ENCODE data around the gene HYAL2.
A peak's percentile ranks its signal among the peaks of the same experiment; 100 is the strongest.

The HYAL2 gene

GRCh38 chr3:50302095-50303012, 20.2 kb downstream of the HYAL2 start:
- no peak for DNase-seq

DNA sequence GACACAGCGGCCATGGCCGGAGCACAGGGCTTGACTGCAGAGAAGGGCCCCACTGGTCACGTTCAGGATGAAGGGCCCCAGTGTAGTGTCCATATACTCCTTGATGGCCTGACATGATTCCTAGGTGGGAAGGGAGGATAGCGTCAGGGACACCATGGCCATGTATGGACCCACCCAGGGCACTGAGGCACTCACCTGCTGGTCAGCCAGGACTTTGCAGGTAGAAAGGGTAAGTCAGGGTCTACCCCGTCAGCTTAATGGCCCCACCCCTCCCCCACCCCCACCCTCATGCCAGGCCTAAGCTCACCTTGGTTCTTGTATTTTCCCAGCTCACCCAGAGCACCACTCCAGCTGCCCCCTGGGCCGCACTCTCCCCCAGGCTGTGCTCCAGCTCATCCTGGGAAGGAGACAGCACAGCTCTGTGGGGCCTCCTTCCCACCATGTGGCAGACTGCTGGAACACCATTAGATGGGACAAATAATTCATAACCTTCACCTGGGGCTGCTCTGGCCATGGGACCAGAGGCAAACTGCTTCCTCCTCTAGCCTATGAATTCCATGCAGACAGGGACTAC, 21.8 kb downstream of the HYAL2 start:
- no peak for DNase-seq

- peak in 1 of 2 experiments; percentile 7 for DNase-seq
Measured at GRCh38 chr3:50299929-50300680, 22.4 kb downstream of the HYAL2 start.

GRCh38 chr3:50299638-50299928, 23.0 kb downstream of the HYAL2 start:
- DNase-seq: no peak

DNA sequence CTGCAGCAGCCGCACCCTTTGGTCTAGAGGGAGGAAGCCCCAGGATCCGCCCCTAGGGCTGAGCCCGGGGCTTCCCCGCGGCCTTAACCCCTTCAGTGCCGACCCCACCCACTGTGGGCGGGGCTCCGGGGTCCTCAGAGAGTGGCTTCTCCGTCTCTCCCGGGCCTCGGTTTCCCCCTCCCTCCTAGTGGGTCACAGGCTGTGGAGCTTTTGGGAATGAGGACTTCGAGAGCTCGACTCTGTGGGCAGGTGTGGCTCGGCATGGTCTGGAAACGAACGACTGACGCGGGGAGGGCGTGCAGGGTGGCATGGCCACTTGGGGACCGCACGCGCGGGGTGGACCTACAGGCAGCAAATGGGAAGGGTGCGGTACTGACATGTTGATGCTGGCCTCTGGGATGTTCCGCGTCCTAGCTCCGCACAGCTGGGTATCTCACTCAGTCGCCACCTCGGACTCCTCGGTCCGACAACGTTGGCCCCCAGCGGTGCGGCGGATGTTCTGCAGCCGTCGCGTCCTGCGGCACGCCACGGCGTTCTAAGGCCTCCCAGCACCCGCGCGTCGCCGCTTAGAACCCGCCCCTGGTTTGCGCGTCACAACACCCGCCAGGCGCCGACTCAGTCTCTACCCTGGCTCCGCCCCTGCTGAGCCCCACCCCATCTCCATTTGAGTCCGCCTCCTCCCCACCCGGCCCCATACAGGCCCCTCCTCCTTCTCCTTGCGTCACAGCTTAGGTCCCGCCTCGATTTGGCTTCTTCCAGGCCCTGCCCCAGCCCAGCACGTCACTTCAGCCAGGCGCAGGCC, 23.5 kb downstream of the HYAL2 start, which contains the start of the genes HYAL3 and NAA80:
HYAL3 (minus strand) TSS at position 570 of the 802 bp plus-strand sequence. CDS start 3,803 bp downstream, outside the sequence.
NAA80 (minus strand) TSS at position 570 of the 802 bp plus-strand sequence. CDS start 1,942 bp downstream, outside the sequence.
- peak; percentile 95 to 96 for DNase-seq

DNA sequence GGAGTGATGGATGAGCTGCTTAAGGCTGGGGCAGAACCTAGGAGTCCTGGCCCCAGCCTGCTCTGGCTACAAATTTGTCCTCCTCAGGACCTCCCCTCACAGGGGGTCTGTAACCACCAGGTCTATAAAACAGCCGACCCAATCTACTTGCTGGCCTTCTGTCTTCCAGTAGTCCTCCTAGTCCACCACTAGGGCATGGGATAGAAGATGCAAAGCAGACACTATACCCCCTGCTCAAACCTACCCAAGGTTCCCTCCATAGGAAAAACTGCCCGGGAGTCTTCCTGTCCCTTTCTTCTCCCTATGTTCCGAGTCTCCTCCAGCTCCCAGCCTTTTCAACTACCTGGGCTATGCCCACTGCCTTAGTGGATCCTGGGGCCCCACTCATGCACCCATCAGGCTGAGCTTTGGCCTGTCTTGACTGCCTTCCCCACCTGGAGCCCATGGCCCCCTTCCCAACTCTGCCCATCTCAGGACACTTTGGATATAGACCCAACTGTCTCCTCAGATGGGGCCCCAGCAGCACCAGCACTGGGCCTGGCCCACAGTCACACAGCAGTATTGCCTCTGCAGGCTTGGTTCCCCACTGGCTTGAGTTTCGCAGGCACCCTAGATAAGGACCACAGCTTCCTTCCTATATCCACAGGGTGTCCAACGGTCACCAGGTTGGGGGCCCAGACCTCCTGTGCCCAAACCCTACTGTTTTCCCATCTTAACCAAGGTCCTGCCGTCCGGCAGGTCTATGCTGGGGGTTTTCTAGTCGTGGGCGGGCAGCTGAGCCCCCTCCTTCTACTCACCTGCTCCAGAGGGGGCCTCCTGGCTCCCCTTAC, 24.4 kb downstream of the HYAL2 start:
- no peak for DNase-seq

DNA sequence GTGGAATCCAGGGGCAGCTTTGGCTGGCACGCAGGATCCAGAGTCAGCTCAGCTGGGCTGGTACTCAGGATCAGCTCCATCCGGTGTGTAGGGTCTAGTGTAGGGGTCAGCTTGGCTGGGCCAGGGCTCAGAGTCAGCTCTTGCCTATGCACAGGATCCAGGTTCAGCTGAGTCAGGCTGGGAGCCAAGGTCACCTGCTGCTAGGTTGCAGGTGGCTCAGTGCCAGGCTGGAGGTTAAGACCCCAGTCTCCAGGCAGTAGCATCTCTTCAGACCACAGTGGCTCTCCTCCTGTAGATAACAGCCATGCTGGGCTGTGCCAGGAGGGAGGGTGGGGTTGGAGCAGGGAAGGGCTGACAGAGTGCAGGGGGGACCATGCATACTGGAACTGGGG, 25.2 kb downstream of the HYAL2 start:
- no peak for DNase-seq

- DNase-seq: no peak
Measured at GRCh38 chr3:50296721-50297383, 25.7 kb downstream of the HYAL2 start.

DNA sequence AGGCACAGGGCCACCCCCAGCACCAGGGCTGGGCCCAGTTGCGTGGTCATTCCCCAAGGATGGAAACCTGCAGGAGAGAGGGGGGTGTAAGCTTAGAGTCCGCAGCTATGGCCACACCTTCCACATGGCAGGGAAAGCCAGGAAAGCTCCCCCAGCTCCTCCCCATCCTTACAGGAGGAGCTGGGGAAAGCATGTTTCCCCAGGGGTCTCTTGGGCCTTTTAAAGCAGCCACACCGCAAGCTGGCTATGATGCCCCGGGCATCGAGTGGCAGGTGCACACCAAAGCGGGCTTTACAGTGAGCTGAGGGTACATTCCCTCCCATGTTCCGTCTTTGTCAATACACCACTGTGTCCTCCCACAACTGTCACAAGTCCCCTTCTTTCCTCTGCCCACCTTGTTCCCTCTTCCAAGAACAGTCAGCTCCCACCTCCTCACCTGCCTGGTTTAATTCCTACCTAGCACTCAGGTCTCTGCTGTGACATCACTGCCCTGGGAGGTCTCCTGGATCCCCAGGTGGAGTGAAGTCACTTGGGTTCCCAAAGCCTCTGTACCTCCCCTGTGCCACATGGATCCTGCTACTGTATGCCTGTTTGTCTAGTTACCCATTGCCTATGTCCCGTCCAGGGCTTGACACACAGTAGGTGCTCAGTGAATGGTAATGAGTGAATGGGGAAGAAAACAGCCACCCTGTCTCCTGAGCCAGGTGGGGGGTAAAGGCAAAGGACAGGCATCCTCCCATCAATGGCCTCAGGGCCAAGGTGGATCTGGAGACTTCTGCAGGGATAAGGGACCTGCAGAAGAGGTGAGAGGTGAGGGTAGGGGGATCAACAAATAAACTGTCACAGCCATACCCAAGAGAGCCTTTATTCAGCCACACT, 26.8 kb downstream of the HYAL2 start:
- DNase-seq: no peak

DNA sequence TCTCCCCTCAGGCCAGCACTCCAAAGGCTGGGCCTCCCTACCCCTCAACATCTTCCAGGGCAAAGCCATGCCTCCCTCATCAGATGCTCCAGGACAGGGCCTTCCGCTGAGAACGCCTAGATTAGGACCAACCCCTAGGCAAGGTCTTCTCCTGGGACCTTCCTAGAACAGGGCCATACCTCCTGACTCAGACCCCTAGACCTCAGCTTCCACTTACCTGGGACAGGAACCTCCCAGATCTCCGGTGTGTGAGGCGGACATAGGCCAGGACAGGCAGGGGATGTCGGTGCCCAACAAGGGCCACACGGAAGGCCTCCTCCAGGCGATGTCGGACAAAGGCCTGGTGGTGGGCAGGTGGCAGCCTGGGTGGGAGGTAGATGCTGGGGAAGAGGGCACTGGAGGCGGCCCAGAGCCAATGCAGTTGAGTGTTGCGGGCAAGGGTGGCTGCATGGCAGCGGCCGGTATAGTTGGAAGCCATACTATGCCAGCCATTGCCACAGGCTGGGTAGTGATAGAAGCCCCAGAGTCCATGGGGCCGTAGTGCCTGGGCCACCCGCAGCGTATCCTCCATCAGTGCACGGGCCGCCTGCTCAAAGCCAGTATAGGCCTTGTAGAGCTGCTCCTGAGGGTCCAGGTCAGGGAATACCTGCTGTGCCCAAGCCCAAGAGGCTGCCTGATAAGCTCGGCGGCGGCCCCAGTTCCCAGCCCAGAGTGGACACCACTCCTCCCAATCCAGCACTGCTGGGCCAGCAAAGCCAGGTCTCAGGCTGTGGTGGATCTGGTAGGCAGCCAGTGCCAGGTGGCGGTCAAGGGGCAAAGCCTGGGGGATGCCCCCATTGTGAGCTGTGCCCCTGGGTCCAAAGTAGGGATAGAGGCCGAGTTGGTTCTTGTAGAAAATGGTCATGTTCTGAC, 27.8 kb downstream of the HYAL2 start:
- DNase-seq: no peak

- no peak for DNase-seq
Measured at GRCh38 chr3:50294089-50294488, 28.5 kb downstream of the HYAL2 start.

DNA sequence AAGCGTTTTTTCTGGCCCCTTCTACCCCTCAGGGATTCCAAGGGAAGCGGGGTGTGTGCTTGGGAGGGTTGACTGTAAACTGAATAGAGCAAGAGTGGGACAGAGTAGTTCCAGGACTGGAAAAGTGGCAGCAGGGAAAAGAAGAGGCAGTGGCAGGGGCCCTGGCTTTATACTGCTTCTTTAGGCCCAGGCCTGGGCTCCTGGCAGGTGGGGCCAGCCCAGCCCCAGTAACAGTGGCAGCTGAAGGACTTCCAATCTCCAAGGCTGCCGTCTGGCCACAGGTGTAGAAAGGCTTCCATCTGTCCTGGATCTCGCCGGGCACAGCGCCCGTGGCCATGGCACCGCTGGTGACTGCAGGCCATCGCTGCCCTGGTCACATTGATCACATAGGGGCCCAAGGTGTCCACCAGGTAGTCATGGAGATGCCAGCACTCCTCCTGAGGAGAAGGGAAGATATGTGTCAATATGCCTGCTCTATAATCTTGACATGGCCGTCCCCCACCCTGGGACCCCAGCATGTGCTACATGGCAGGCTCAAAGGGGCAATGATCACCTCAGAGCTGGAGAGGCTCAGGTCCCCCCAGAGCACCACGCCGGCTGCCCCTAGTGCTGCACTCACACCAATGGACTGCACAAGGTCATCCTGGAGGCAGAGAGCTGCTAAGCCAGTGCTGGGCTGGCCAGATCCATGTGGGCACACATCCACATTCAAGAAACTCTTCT, 29.3 kb downstream of the HYAL2 start:
- DNase-seq: no peak

GRCh38 chr3:50292159-50293078, 30.1 kb downstream of the HYAL2 start, which contains the start of gene IFRD2:
IFRD2 (minus strand) TSS chr3:50292429; CDS start chr3:50292274, 155 bp downstream.
- DNase-seq: peak; percentile 95 to 98

GRCh38 chr3:50290161-50290641, 32.3 kb downstream of the HYAL2 start:
- no peak for DNase-seq

- no peak for DNase-seq
Measured at GRCh38 chr3:50289130-50289529, 33.4 kb downstream of the HYAL2 start.

- DNase-seq: no peak
Measured at GRCh38 chr3:50288387-50289007, 34.0 kb downstream of the HYAL2 start.

All from SHP77 (cell line).